SK-N-SH (cell line): ENCODE measurements around the gene ISOC2. TPM values are rescaled to one million over a fixed set of nuclear protein-coding genes. Genes with fewer than 3 reads are reported as not detected.

Source experiments
- CTCF ChIA-PET: fragments of 300-600, 350-600 bp; formaldehyde crosslinking; extraction: SDS; loops from one replicate; lab custom pipeline; 2021; lab: Yijun Ruan, JAX
- POLR2A ChIA-PET: fragments of 350-600 bp; sonication (Branson Sonifier 250); formaldehyde crosslinking; extraction: SDS; loops from one replicate; lab custom pipeline; 2020; ENCODE audit warnings: antibody characterized with exemption, inconsistent platforms; lab: Yijun Ruan, JAX
- DNase-seq: peaks from one replicate; pipeline ENCODE4 v3.0.0; 2012
- H2AFZ ChIP-seq: fragments of 200-600 bp; sonication (generic); 2 replicates; pipeline ENCODE4 v1.8.1; 2016; ENCODE audit warnings: antibody characterized with exemption, mild to moderate bottlenecking, low read depth
- H3F3A ChIP-seq: fragments of 200-600 bp; sonication (generic); replicated peaks from 2 replicates; pipeline ENCODE3; 2016; ENCODE audit warnings: antibody characterized with exemption, mild to moderate bottlenecking; ENCODE audit not compliant: insufficient read depth
- H3K27ac ChIP-seq, 2 experiments: fragments of 200-500 bp in 1 of 2; fragments of 200-600 bp in 1 of 2; sonication (Bioruptor generic) in 1 of 2; sonication (generic), shearing (Covaris generic) in 1 of 2; 2 replicates each; pipeline versions ENCODE4 v1.5.1 to v1.6.1; 2014 to 2016; ENCODE audit warnings: low read depth in 2 of 2, inconsistent platforms in 1 of 2, low read length in 1 of 2, mild to moderate bottlenecking in 1 of 2, mixed read lengths in 1 of 2
- H3K27me3 ChIP-seq: fragments of 200-600 bp; sonication (generic), shearing (Covaris generic); 2 replicates; pipeline ENCODE4 v1.6.1; 2016; ENCODE audit warnings: mixed run types; ENCODE audit not compliant: insufficient read depth
- H3K36me3 ChIP-seq, 2 experiments: fragments of 200-500 bp in 1 of 2; fragments of 200-600 bp in 1 of 2; sonication (Bioruptor generic) in 1 of 2; sonication (generic) in 1 of 2; replicated peaks in 1 of 2; 2 replicates each; pipeline versions ENCODE3 to v1.5.1; 2014 to 2016; ENCODE audit warnings: low read length in 1 of 2, mild to moderate bottlenecking in 1 of 2; ENCODE audit not compliant: insufficient read depth in 2 of 2, control insufficient read depth in 1 of 2
- H3K4me1 ChIP-seq, 2 experiments: fragments of 200-500 bp in 1 of 2; fragments of 200-600 bp in 1 of 2; sonication (Bioruptor generic) in 1 of 2; sonication (generic), shearing (Covaris generic) in 1 of 2; 2 replicates each; pipeline versions ENCODE4 v1.5.1 to v1.6.1; 2014 to 2016; ENCODE audit warnings: low read depth in 1 of 2, low read length in 1 of 2, mixed run types in 1 of 2; ENCODE audit not compliant: insufficient read depth in 2 of 2, control insufficient read depth in 1 of 2
- H3K4me2 ChIP-seq: fragments of 200-600 bp; sonication (generic), shearing (Covaris generic); 2 replicates; pipeline ENCODE4 v1.6.1; 2017; ENCODE audit warnings: mixed run types
- H3K4me3 ChIP-seq, 2 experiments: fragments of 200-500 bp in 1 of 2; fragments of 200-600 bp in 1 of 2; sonication (Bioruptor generic) in 1 of 2; sonication (generic), shearing (Covaris generic) in 1 of 2; 2 replicates each; pipeline versions ENCODE4 v1.5.1 to v1.8.1; 2014 to 2016; ENCODE audit warnings: low read depth in 2 of 2, inconsistent platforms in 1 of 2, low read length in 1 of 2, mild to moderate bottlenecking in 1 of 2, mixed read lengths in 1 of 2, moderate library complexity in 1 of 2
- H3K79me2 ChIP-seq: fragments of 200-600 bp; sonication (generic); 2 replicates; pipeline ENCODE4 v1.8.1; 2017; ENCODE audit warnings: mild to moderate bottlenecking; ENCODE audit not compliant: insufficient read depth
- H3K9ac ChIP-seq: fragments of 200-600 bp; sonication (generic); 2 replicates; pipeline ENCODE4 v1.6.1; 2017; ENCODE audit warnings: mixed run types
- H3K9me2 ChIP-seq: fragments of 200-600 bp; sonication (generic); 2 replicates; pipeline ENCODE4 v1.6.1; 2017; ENCODE audit warnings: mixed run types
- H3K9me3 ChIP-seq: fragments of 200-600 bp; sonication (generic); 2 replicates; pipeline ENCODE4 v1.6.1; 2017; ENCODE audit warnings: mixed run types, mild to moderate bottlenecking, moderate library complexity
- H4K20me1 ChIP-seq: fragments of 200-600 bp; sonication (generic); 2 replicates; pipeline ENCODE4 v1.6.1; 2017; ENCODE audit warnings: mild to moderate bottlenecking, mixed run types; ENCODE audit not compliant: insufficient read depth
- CHD2 ChIP-seq: fragments of 150-350 bp; IDR thresholded peaks from 2 replicates; pipeline ENCODE4 v1.6.1; 2018; ENCODE audit warnings: low read length; ENCODE audit not compliant: partially characterized antibody
- FOSL2 ChIP-seq: IDR thresholded peaks from 2 replicates; pipeline ENCODE4 v1.4.0; 2012; ENCODE audit warnings: low read depth, mild to moderate bottlenecking, moderate library complexity, borderline replicate concordance
- FOXJ3 ChIP-seq: sonication (generic); formaldehyde crosslinking; IDR thresholded peaks from 2 replicates; pipeline ENCODE4 v1.5.1; 2020; ENCODE audit warnings: mild to moderate bottlenecking, missing genetic modification reagents
- FOXM1 ChIP-seq: IDR thresholded peaks from 2 replicates; pipeline ENCODE4 v1.4.0; 2012; ENCODE audit warnings: low read depth, mild to moderate bottlenecking
- GABPA ChIP-seq: IDR thresholded peaks from 2 replicates; pipeline ENCODE4 v1.4.0; 2012; ENCODE audit warnings: low read depth, mild to moderate bottlenecking
- GATA2 ChIP-seq: sonication (generic); formaldehyde crosslinking; IDR thresholded peaks from 2 replicates; pipeline ENCODE4 v1.5.0; 2020; ENCODE audit warnings: mild to moderate bottlenecking, missing genetic modification reagents
- JUND ChIP-seq: IDR thresholded peaks from 2 replicates; pipeline ENCODE4 v1.4.0; 2012
- MXI1 ChIP-seq: IDR thresholded peaks from 2 replicates; pipeline ENCODE4 v1.6.1; 2012; ENCODE audit warnings: mild to moderate bottlenecking, low read depth, low read length, improper control_type of control experiment
- RFX5 ChIP-seq: IDR thresholded peaks from 2 replicates; pipeline ENCODE4 v1.6.1; 2012; ENCODE audit warnings: mild to moderate bottlenecking, improper control_type of control experiment, low read length
- RXRA ChIP-seq: IDR thresholded peaks from 2 replicates; pipeline ENCODE4 v1.4.0; 2012; ENCODE audit warnings: low read depth, mild to moderate bottlenecking, borderline replicate concordance
- SIN3A ChIP-seq: IDR thresholded peaks from 2 replicates; pipeline ENCODE4 v1.6.1; 2012; ENCODE audit warnings: low read depth, mild to moderate bottlenecking, low read length, moderate library complexity, borderline replicate concordance
- SMC3 ChIP-seq: IDR thresholded peaks from 2 replicates; pipeline ENCODE4 v1.6.1; 2012; ENCODE audit warnings: low read depth, low read length, improper control_type of control experiment
- TAF1 ChIP-seq: IDR thresholded peaks from 2 replicates; pipeline ENCODE4 v1.6.1; 2012; ENCODE audit warnings: low read depth, mild to moderate bottlenecking, low read length, moderate library complexity, borderline replicate concordance
- TCF12 ChIP-seq: IDR thresholded peaks from 2 replicates; pipeline ENCODE4 v1.4.0; 2012
- TEAD4 ChIP-seq: IDR thresholded peaks from 2 replicates; pipeline ENCODE4 v1.4.0; 2012; ENCODE audit warnings: mild to moderate bottlenecking, borderline replicate concordance; ENCODE audit not compliant: insufficient read depth
- YY1 ChIP-seq: IDR thresholded peaks from 2 replicates; pipeline ENCODE4 v1.4.0; 2012; ENCODE audit warnings: low read depth, mild to moderate bottlenecking
- WGBS: methylation state at CpG from one replicate; pipeline ENCODE4 v1.1.6; 2017; ENCODE audit warnings: low lambda C conversion rate; 5-methylcytosine and 5-hydroxymethylcytosine counted together
- polyA plus RNA-seq, 3 experiments: library from polyadenylated mRNA; depleted of rRNA; stranded (reverse); fragments of >200 nt; gene quantifications; 2 replicates each; pipeline ENCODE4 v1.2.3, GENCODE V29; 2012
- TF ChIP-seq, protein P1 (sequence below): IDR thresholded peaks from 2 replicates; pipeline ENCODE4 v1.4.0; 2012; ENCODE audit warnings: low read depth, borderline replicate concordance
- TF ChIP-seq, protein P2 (sequence below): fragments of 200-600 bp; sonication (generic); IDR thresholded peaks from 2 replicates; pipeline ENCODE4 v1.6.1; 2017; ENCODE audit warnings: antibody characterized with exemption, mild to moderate bottlenecking, moderate library complexity
- TF ChIP-seq, protein P3 (sequence below): IDR thresholded peaks from 2 replicates; pipeline ENCODE4 v1.4.0; 2012; ENCODE audit warnings: low read depth
- TF ChIP-seq, protein P4 (sequence below): IDR thresholded peaks from 2 replicates; pipeline ENCODE4; 2012

ISOC2 gene
- polyA plus RNA-seq, 1 of the 3 experiments (the other 2 are of a cell fraction), result 65.4 TPM

DNA sequence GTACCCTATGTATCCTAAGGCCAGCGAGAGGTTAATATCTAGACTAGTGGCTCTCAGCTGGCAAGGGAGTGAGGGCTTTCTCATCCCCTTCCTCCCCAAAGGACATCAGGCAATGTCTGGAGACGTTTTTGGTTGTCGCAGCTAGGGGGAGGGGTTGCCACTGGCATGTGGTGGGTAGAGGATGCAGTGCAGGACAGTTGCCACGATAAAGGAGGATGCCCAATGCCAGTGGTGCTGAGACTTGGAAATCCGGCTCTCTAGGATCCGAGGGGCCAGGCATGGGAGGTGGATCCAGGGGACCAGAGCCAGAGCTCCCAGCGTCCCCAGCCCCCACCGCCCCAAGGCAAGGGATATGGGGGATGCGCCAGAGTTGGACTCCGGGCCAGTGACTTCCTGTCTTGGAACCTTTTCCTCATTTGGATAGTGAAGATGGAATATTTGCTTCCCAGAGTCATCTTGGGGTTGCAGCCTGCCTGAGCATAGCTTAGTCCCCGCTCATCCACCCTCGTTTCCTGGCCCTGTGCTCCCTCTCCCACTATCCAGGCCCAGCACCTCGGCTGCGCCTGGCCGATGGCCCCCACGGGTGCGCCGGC is 31.7 kb upstream of the ISOC2 start (continued):
- TF ChIP-seq YY1, result no peak
- TF ChIP-seq CHD2, result no peak
- TF ChIP-seq GATA2 (CRISPR knock-in tag), result no peak
- TF ChIP-seq SMC3, result no peak
- TF ChIP-seq TAF1, result no peak
- no peak for TF ChIP-seq RFX5
- no peak for TF ChIP-seq MXI1

DNA sequence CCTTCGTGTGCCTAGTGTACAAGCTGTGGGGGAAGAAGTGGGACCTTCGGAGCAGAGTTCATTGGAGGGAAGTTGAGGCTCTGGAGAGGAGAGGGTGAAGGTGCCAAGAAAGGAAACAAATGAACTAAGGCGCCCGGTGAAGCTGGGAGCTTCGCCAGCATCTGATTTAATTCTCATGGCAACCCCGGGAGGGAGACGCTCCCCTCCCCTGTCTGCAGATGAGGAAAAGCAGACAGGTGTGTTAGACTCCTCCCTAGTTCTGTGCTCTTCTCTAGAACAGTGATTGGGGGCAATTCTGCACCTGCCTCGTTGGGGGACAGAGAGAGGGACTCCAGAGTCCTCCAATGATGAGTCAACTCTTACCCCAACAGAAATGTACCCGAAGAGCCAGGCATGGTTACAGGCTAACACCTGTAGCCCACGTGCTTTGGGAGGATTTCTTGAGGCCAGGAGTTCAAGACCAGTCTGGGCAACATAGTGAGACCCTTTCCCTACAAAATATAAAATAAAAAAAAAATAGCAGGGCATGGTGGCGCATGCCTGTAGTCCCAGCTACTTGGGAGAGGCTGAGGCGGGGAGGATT is 31.0 kb upstream of the ISOC2 start:
- TF ChIP-seq FOSL2 (no peak), TCF12 (no peak), RXRA (no peak), RFX5 (no peak), FOXJ3 (CRISPR knock-in tag) (no peak), MXI1 (no peak), CHD2 (no peak), GABPA (no peak), TAF1 (no peak), JUND (no peak), SIN3A (no peak), TEAD4 (no peak), FOXM1 (no peak)
- TF ChIP-seq, protein P1, sequence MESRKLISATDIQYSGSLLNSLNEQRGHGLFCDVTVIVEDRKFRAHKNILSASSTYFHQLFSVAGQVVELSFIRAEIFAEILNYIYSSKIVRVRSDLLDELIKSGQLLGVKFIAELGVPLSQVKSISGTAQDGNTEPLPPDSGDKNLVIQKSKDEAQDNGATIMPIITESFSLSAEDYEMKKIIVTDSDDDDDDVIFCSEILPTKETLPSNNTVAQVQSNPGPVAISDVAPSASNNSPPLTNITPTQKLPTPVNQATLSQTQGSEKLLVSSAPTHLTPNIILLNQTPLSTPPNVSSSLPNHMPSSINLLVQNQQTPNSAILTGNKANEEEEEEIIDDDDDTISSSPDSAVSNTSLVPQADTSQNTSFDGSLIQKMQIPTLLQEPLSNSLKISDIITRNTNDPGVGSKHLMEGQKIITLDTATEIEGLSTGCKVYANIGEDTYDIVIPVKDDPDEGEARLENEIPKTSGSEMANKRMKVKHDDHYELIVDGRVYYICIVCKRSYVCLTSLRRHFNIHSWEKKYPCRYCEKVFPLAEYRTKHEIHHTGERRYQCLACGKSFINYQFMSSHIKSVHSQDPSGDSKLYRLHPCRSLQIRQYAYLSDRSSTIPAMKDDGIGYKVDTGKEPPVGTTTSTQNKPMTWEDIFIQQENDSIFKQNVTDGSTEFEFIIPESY, result no peak
- TF ChIP-seq, protein P2, sequence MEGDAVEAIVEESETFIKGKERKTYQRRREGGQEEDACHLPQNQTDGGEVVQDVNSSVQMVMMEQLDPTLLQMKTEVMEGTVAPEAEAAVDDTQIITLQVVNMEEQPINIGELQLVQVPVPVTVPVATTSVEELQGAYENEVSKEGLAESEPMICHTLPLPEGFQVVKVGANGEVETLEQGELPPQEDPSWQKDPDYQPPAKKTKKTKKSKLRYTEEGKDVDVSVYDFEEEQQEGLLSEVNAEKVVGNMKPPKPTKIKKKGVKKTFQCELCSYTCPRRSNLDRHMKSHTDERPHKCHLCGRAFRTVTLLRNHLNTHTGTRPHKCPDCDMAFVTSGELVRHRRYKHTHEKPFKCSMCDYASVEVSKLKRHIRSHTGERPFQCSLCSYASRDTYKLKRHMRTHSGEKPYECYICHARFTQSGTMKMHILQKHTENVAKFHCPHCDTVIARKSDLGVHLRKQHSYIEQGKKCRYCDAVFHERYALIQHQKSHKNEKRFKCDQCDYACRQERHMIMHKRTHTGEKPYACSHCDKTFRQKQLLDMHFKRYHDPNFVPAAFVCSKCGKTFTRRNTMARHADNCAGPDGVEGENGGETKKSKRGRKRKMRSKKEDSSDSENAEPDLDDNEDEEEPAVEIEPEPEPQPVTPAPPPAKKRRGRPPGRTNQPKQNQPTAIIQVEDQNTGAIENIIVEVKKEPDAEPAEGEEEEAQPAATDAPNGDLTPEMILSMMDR, result no peak
- TF ChIP-seq, protein P3, sequence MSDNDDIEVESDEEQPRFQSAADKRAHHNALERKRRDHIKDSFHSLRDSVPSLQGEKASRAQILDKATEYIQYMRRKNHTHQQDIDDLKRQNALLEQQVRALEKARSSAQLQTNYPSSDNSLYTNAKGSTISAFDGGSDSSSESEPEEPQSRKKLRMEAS, result no peak
- TF ChIP-seq, protein P4, sequence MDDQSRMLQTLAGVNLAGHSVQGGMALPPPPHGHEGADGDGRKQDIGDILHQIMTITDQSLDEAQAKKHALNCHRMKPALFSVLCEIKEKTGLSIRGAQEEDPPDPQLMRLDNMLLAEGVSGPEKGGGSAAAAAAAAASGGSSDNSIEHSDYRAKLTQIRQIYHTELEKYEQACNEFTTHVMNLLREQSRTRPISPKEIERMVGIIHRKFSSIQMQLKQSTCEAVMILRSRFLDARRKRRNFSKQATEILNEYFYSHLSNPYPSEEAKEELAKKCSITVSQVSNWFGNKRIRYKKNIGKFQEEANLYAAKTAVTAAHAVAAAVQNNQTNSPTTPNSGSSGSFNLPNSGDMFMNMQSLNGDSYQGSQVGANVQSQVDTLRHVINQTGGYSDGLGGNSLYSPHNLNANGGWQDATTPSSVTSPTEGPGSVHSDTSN, result no peak
- WGBS, result 53% methylated on average over 12 of the region's 12 CpGs
- no peaks in the 10 kb centered on the region for H3K79me2 ChIP-seq
- H3F3A ChIP-seq, result peaks cover 14% of the 10 kb centered on the region
- POLR2A ChIA-PET, result interaction anchor here (1.1 kb wide), 1 partner anchor 18 kb away, joined by 3 read pairs; no protein-coding TSS in a partner anchor
- no peaks in the 10 kb centered on the region for H4K20me1 ChIP-seq
- H3K9ac ChIP-seq, result no peak overlapping the region
- H3K9me3 ChIP-seq, result no peaks in the 10 kb centered on the region
- H3K4me3 ChIP-seq, result no peak overlapping the region
- H3K36me3 ChIP-seq, result no peaks in the 10 kb centered on the region
- no peaks in the 10 kb centered on the region for H3K27me3 ChIP-seq
- H3K9me2 ChIP-seq, result no peaks in the 10 kb centered on the region
- H3K4me1 ChIP-seq, result peaks cover 6 to 46% of the 10 kb centered on the region in 2 experiments; a peak in 3 of 4 replicates
- H3K4me2 ChIP-seq, result no peak overlapping the region
- no peak overlapping the region for H2AFZ ChIP-seq
- CTCF ChIA-PET, result interaction anchor here (6.3 to 15.1 kb wide), 2 partner anchors 12 to 25 kb away, joined by 31 to 162 read pairs; no protein-coding TSS in a partner anchor
- no peak overlapping the region for H3K27ac ChIP-seq
- DNase-seq, result no peak
